Measurements from ENCODE around the gene TMEM30A. TPM values are rescaled to one million over a fixed set of nuclear protein-coding genes. Genes with fewer than 3 reads are reported as not detected.

TMEM30A gene
- polyA plus RNA-seq (2013, experiment 1 of 2), result 154 TPM
- 164 TPM for polyA plus RNA-seq (2013, experiment 2 of 2)

DNA sequence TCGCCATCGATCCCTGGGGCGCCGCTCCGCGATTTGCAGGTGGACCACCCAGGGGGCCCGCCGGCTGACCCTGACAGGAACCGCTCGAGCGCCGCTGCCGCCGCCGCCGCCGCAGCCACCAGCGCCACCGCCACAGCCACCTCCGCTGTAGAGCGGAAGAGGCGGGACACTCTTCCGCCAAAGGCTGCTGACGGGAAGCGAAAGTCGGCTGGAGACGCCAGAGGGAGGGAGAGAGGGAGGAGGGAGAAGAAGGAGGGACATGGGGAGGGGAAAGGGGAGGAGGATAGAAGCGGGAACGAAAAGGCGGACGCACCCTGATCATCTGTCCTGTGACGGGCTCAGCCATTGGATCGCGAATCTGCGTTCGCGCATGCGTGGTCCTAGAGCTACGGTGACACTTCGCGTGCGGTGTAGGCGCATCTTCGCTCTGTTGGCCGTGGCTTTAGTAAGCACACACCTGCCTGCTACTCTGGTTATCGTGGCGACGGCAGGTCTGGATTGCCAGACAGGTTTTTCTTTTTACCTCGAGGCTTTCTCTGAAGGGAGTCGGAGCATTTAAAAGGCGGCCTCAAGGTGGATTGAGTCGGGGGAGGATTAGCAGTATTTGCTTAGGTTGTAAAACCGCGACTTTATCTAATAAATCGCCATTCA is at the start of gene TMEM30A:
TMEM30A (minus strand) TSS at position 161 of the 651 bp plus-strand sequence; CDS start at position 7, 154 bp downstream.
- H2BK5ac ChIP-seq (ENCODE audit: low read depth, low read length, poor library complexity, severe bottlenecking), result no peak within 1 kb of the TSS
- peak within 1 kb of the TSS; percentile 86 to 99 for H3K4me3 ChIP-seq (ENCODE audit: insufficient read depth in 1 of 2, low read depth in 1 of 2, low read length in 2 of 2)
- H3K27ac ChIP-seq (ENCODE audit: low read length, poor library complexity, severe bottlenecking), result peak within 1 kb of the TSS; percentile 68
- H3K4ac ChIP-seq (ENCODE audit: low read depth in 1 of 2, low read length in 2 of 2), result peak within 1 kb of the TSS; percentile 61 to 87
- peaks cover 5% of the 10 kb centered on the region for H3K79me1 ChIP-seq (replicated peaks; ENCODE audit: low read length, poor library complexity, severe bottlenecking)
- H3K27me3 ChIP-seq (ENCODE audit: control insufficient read depth in 1 of 2, insufficient read depth in 1 of 2, low read length in 2 of 2), result no peaks in the 10 kb centered on the region
- H3K9ac ChIP-seq (ENCODE audit: low read length), result peak within 1 kb of the TSS; percentile 98
- H3K14ac ChIP-seq (ENCODE audit: low read length in 2 of 2), result peak within 1 kb of the TSS in 1 of 2 experiments; percentile 44
- no peaks in the 10 kb centered on the region for H3K36me3 ChIP-seq (ENCODE audit: control insufficient read depth in 1 of 2, insufficient read depth in 2 of 2, low read depth in 1 of 2, low read length in 2 of 2)
- H2AFZ ChIP-seq (ENCODE audit: low read depth, low read length), result peak within 1 kb of the TSS; percentile 78
- H2BK120ac ChIP-seq (ENCODE audit: low read depth, low read length), result peak within 1 kb of the TSS; percentile 34
- H4K8ac ChIP-seq (ENCODE audit: low read length), result peak within 1 kb of the TSS; percentile 81
- under 1% methylated on average over 55 of the region's 55 CpGs for WGBS
- H3K18ac ChIP-seq (ENCODE audit: low read depth in 1 of 2, low read length in 2 of 2), result peak within 1 kb of the TSS; percentile 90 to 91
- no peak within 1 kb of the TSS for H2BK15ac ChIP-seq (ENCODE audit: low read depth, poor library complexity, severe bottlenecking)
- H3K4me1 ChIP-seq (ENCODE audit: control insufficient read depth, insufficient read depth, low read depth, low read length), result peaks cover 3% of the 10 kb centered on the region
- peak; percentile 100 for DNase-seq
- H4K91ac ChIP-seq (ENCODE audit: low read length), result peak within 1 kb of the TSS; percentile 52
- H3K9me3 ChIP-seq (ENCODE audit: control insufficient read depth, low read length), result no peaks in the 10 kb centered on the region
- peak within 1 kb of the TSS; percentile 64 to 89 for H3K23ac ChIP-seq (ENCODE audit: low read length in 2 of 2)
- H2AK5ac ChIP-seq (ENCODE audit: low read length, severe bottlenecking), result no peak within 1 kb of the TSS
- peak within 1 kb of the TSS; percentile 78 for H3K4me2 ChIP-seq (ENCODE audit: low read length, poor library complexity, severe bottlenecking)
- H2BK12ac ChIP-seq (ENCODE audit: low read length in 2 of 2), result peak within 1 kb of the TSS in 1 of 2 experiments; percentile 43

- Histone ChIP-seq H3K9ac (ENCODE audit: low read length) (peak overlapping the region; percentile 50), H3K4ac (ENCODE audit: low read depth in 1 of 2, low read length in 2 of 2) (no peak overlapping the region), H2BK5ac (ENCODE audit: low read depth, low read length, poor library complexity, severe bottlenecking) (no peak overlapping the region), H2BK12ac (ENCODE audit: low read length in 2 of 2) (no peak overlapping the region), H3K27me3 (ENCODE audit: control insufficient read depth in 1 of 2, insufficient read depth in 1 of 2, low read length in 2 of 2) (no peaks in the 10 kb centered on the region), H3K4me2 (ENCODE audit: low read length, poor library complexity, severe bottlenecking) (no peak overlapping the region), H3K23ac (ENCODE audit: low read length in 2 of 2) (no peak overlapping the region), H2AFZ (ENCODE audit: low read depth, low read length) (no peak overlapping the region), H3K27ac (ENCODE audit: low read length, poor library complexity, severe bottlenecking) (no peak overlapping the region), H2BK120ac (ENCODE audit: low read depth, low read length) (no peak overlapping the region), H2AK5ac (ENCODE audit: low read length, severe bottlenecking) (no peak overlapping the region), H3K18ac (ENCODE audit: low read depth in 1 of 2, low read length in 2 of 2) (no peak overlapping the region), H3K4me3 (ENCODE audit: insufficient read depth in 1 of 2, low read depth in 1 of 2, low read length in 2 of 2) (peak overlapping the region in 1 of 2 experiments; percentile 58), H3K14ac (ENCODE audit: low read length in 2 of 2) (no peak overlapping the region), H3K4me1 (ENCODE audit: control insufficient read depth, insufficient read depth, low read depth, low read length) (no peaks in the 10 kb centered on the region), H4K91ac (ENCODE audit: low read length) (no peak overlapping the region), H2BK15ac (ENCODE audit: low read depth, poor library complexity, severe bottlenecking) (no peak overlapping the region), H4K8ac (ENCODE audit: low read length) (no peak overlapping the region), H3K9me3 (ENCODE audit: control insufficient read depth, low read length) (no peaks in the 10 kb centered on the region), H3K79me1 (replicated peaks; ENCODE audit: low read length, poor library complexity, severe bottlenecking) (no peaks in the 10 kb centered on the region), H3K36me3 (ENCODE audit: control insufficient read depth in 1 of 2, insufficient read depth in 2 of 2, low read depth in 1 of 2, low read length in 2 of 2) (no peaks in the 10 kb centered on the region)
- DNase-seq, result no peak
- WGBS, result 46% methylated on average over 2 of the region's 2 CpGs
Measured at GRCh38 chr6:75333676-75334200, 49.1 kb upstream of the TMEM30A start.

GRCh38 chr6:75331151-75331550 is 46.6 kb upstream of the TMEM30A start:
- H2AK5ac ChIP-seq (ENCODE audit: low read length, severe bottlenecking), result no peak overlapping the region

DNA sequence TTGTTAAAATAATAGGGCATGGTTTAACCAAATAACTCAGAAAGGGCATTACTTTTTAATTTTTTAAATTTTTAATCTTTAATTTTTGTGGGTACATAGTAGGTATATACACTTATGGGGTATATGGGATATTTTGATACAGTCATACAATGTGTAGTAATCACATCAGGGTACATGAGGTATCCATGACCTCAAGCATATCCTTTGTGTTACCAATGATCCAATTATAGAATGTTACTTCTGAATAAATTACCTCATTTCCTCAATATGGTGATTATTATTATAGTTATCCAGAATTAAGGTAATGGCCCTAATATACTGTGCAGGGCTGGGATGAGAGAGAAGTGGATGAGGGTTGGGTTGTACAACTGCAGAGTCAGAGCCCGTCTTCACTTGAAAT is 45.1 kb upstream of the TMEM30A start:
- Histone ChIP-seq H2BK120ac (ENCODE audit: low read depth, low read length) (no peak overlapping the region), H3K4ac (ENCODE audit: low read depth in 1 of 2, low read length in 2 of 2) (no peak overlapping the region), H2BK12ac (ENCODE audit: low read length in 2 of 2) (no peak overlapping the region), H2BK15ac (ENCODE audit: low read depth, poor library complexity, severe bottlenecking) (no peak overlapping the region), H3K36me3 (ENCODE audit: control insufficient read depth in 1 of 2, insufficient read depth in 2 of 2, low read depth in 1 of 2, low read length in 2 of 2) (no peaks in the 10 kb centered on the region), H3K14ac (ENCODE audit: low read length in 2 of 2) (no peak overlapping the region), H4K8ac (ENCODE audit: low read length) (no peak overlapping the region), H2AK5ac (ENCODE audit: low read length, severe bottlenecking) (no peak overlapping the region), H2AFZ (ENCODE audit: low read depth, low read length) (no peak overlapping the region), H3K4me1 (ENCODE audit: control insufficient read depth, insufficient read depth, low read depth, low read length) (no peaks in the 10 kb centered on the region), H3K4me2 (ENCODE audit: low read length, poor library complexity, severe bottlenecking) (no peak overlapping the region), H3K27ac (ENCODE audit: low read length, poor library complexity, severe bottlenecking) (no peak overlapping the region), H3K9me3 (ENCODE audit: control insufficient read depth, low read length) (no peaks in the 10 kb centered on the region), H3K4me3 (ENCODE audit: insufficient read depth in 1 of 2, low read depth in 1 of 2, low read length in 2 of 2) (no peak overlapping the region), H3K9ac (ENCODE audit: low read length) (no peak overlapping the region), H3K23ac (ENCODE audit: low read length in 2 of 2) (no peak overlapping the region), H3K79me1 (replicated peaks; ENCODE audit: low read length, poor library complexity, severe bottlenecking) (no peaks in the 10 kb centered on the region), H4K91ac (ENCODE audit: low read length) (no peak overlapping the region), H3K18ac (ENCODE audit: low read depth in 1 of 2, low read length in 2 of 2) (no peak overlapping the region), H3K27me3 (ENCODE audit: control insufficient read depth in 1 of 2, insufficient read depth in 1 of 2, low read length in 2 of 2) (no peaks in the 10 kb centered on the region), H2BK5ac (ENCODE audit: low read depth, low read length, poor library complexity, severe bottlenecking) (no peak overlapping the region)
- no CpG with 5 or more reads among the region's 1 CpG for WGBS
- no peak for DNase-seq

More at GRCh38 chr6:75331151-75331550, 46.6 kb upstream of the TMEM30A start:
- Histone ChIP-seq H2BK15ac (ENCODE audit: low read depth, poor library complexity, severe bottlenecking) (no peak overlapping the region), H3K36me3 (ENCODE audit: control insufficient read depth in 1 of 2, insufficient read depth in 2 of 2, low read depth in 1 of 2, low read length in 2 of 2) (no peaks in the 10 kb centered on the region), H3K4me1 (ENCODE audit: control insufficient read depth, insufficient read depth, low read depth, low read length) (no peaks in the 10 kb centered on the region), H3K18ac (ENCODE audit: low read depth in 1 of 2, low read length in 2 of 2) (no peak overlapping the region), H2BK12ac (ENCODE audit: low read length in 2 of 2) (no peak overlapping the region), H2AFZ (ENCODE audit: low read depth, low read length) (no peak overlapping the region), H4K91ac (ENCODE audit: low read length) (no peak overlapping the region), H2BK5ac (ENCODE audit: low read depth, low read length, poor library complexity, severe bottlenecking) (no peak overlapping the region), H2BK120ac (ENCODE audit: low read depth, low read length) (no peak overlapping the region), H3K9ac (ENCODE audit: low read length) (no peak overlapping the region), H3K27me3 (ENCODE audit: control insufficient read depth in 1 of 2, insufficient read depth in 1 of 2, low read length in 2 of 2) (no peaks in the 10 kb centered on the region), H3K4ac (ENCODE audit: low read depth in 1 of 2, low read length in 2 of 2) (no peak overlapping the region), H3K79me1 (replicated peaks; ENCODE audit: low read length, poor library complexity, severe bottlenecking) (no peaks in the 10 kb centered on the region), H3K9me3 (ENCODE audit: control insufficient read depth, low read length) (no peaks in the 10 kb centered on the region), H3K14ac (ENCODE audit: low read length in 2 of 2) (no peak overlapping the region), H4K8ac (ENCODE audit: low read length) (no peak overlapping the region), H3K4me3 (ENCODE audit: insufficient read depth in 1 of 2, low read depth in 1 of 2, low read length in 2 of 2) (no peak overlapping the region), H3K23ac (ENCODE audit: low read length in 2 of 2) (no peak overlapping the region), H3K4me2 (ENCODE audit: low read length, poor library complexity, severe bottlenecking) (no peak overlapping the region), H3K27ac (ENCODE audit: low read length, poor library complexity, severe bottlenecking) (no peak overlapping the region)
- no peak for DNase-seq
- no CpG with 5 or more reads among the region's 2 CpGs for WGBS

Data from mesenchymal stem cell (in vitro differentiated cells and primary cell).